Fibroblast of villous mesenchyme (primary cell): Measurements from ENCODE around the gene MTUS2. TPM values are rescaled to one million over a fixed set of nuclear protein-coding genes. Genes with fewer than 3 reads are reported as not detected.

Experiments used
- DNase-seq: peaks from one replicate; pipeline ENCODE4 v3.0.0-alpha.2; 2010; ENCODE audit warnings: low read depth
- H3K4me3 ChIP-seq: 2 replicates; pipeline ENCODE4 v1.5.1; 2011; ENCODE audit warnings: low read depth, mild to moderate bottlenecking, low read length
- total RNA-seq: library from RNA; depleted of rRNA; stranded (reverse); fragments of >200 nt; gene quantifications from 2 replicates; pipeline ENCODE4 v1.2.3, GENCODE V29; 2012
- TF ChIP-seq, protein P1 (sequence below): IDR thresholded peaks from 2 replicates; pipeline ENCODE4 v1.5.1; 2012; ENCODE audit warnings: low read depth, mild to moderate bottlenecking, low read length; ENCODE audit not compliant: insufficient read depth

Gene MTUS2
- total RNA-seq, 1 donor = 1.3 TPM

- TF ChIP-seq, protein P1, sequence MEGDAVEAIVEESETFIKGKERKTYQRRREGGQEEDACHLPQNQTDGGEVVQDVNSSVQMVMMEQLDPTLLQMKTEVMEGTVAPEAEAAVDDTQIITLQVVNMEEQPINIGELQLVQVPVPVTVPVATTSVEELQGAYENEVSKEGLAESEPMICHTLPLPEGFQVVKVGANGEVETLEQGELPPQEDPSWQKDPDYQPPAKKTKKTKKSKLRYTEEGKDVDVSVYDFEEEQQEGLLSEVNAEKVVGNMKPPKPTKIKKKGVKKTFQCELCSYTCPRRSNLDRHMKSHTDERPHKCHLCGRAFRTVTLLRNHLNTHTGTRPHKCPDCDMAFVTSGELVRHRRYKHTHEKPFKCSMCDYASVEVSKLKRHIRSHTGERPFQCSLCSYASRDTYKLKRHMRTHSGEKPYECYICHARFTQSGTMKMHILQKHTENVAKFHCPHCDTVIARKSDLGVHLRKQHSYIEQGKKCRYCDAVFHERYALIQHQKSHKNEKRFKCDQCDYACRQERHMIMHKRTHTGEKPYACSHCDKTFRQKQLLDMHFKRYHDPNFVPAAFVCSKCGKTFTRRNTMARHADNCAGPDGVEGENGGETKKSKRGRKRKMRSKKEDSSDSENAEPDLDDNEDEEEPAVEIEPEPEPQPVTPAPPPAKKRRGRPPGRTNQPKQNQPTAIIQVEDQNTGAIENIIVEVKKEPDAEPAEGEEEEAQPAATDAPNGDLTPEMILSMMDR = no peak
- H3K4me3 ChIP-seq = no peak overlapping the region
- DNase-seq = no peak
These were observed 467.1 kb downstream of the MTUS2 start for GRCh38 chr13:29287237-29287636.

GRCh38 chr13:29292045-29292444 is 471.9 kb downstream of the MTUS2 start:
- no peak overlapping the region for H3K4me3 ChIP-seq
- DNase-seq = no peak
- TF ChIP-seq, protein P1 = no peak

- TF ChIP-seq, protein P1 = no peak
These were observed 474.7 kb downstream of the MTUS2 start for GRCh38 chr13:29294821-29295220.

GRCh38 chr13:29301027-29301426 is 480.9 kb downstream of the MTUS2 start:
- no peak overlapping the region for H3K4me3 ChIP-seq
- DNase-seq = no peak
- TF ChIP-seq, protein P1 = no peak

More at GRCh38 chr13:29294821-29295220, 474.7 kb downstream of the MTUS2 start:
- no peak overlapping the region for H3K4me3 ChIP-seq
- DNase-seq = no peak

GRCh38 chr13:29304148-29304547 is 484.0 kb downstream of the MTUS2 start:
- no peak overlapping the region for H3K4me3 ChIP-seq
- DNase-seq = no peak
- TF ChIP-seq, protein P1 = no peak

DNA sequence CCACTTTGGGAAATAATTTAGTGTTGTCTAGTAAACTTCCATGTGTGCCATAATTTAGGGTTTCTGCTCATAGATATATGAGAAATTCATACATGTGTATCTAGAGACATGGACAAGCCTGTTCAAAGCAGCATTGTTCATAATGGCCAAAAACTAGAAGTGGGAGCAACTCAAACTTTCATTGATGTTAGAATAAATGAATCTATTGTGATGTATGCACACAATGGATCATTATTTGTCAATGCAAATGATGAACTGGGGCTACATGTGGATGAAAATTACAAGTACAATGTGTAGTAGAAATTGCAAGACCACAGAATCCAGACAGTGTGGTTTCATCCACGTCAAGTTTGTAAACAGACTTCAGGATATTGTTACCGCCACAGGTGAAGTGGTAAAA is 490.7 kb downstream of the MTUS2 start:
- DNase-seq = no peak
- TF ChIP-seq, protein P1 = no peak
- H3K4me3 ChIP-seq = no peak overlapping the region

- H3K4me3 ChIP-seq = no peak overlapping the region
- DNase-seq = no peak
- TF ChIP-seq, protein P1 = no peak
These were observed 495.7 kb downstream of the MTUS2 start for GRCh38 chr13:29315847-29316246.
